SK-N-MC (cell line): ENCODE data around the gene MAP4K4.

ENCODE experiments used
- EZH2 ChIP-seq: fragments of 200-600 bp; sonication (generic); IDR thresholded peaks from one replicate; pipeline ENCODE4 v1.6.1; 2017; ENCODE audit warnings: antibody characterized with exemption
- FOXP2 ChIP-seq: optimal IDR thresholded peaks from 2 replicates; pipeline ENCODE3; 2011; ENCODE audit warnings: mild to moderate bottlenecking, moderate library complexity; ENCODE audit not compliant: insufficient read depth; ENCODE audit errors: extremely low read length, control extremely low read depth
- POLR2AphosphoS5 ChIP-seq: IDR thresholded peaks from 2 replicates; pipeline ENCODE4 v1.6.1; 2012; ENCODE audit warnings: mild to moderate bottlenecking, low read depth, low read length, borderline replicate concordance

DNA sequence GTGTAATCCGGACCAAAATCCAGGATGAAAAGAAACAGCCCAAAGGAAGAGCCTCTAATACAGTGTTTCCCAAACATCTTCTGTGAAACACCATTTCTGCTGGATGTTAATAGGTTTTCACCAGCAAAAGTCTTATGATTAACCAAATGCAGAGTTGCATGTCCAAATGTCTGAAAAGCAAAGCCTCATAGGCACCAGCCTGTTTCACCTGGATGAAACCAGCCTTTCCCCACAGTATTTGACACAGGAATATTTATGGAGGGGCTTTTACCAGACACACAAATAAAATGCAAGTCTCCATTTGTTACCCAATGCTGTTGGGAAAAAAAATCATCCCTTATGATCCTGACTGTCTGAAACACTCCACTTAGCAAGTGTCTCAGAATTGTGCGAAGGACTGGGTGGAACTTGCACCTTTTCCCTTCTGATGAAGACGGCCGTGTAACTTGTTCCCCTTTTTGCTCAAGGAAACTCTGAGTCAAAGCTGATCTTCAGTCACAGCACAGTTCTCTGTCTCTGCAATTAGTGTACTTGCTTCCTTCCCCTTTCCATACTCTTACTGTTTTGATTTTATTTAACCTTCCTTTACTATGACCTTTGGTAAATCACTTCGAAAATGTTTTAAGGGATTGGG, 223.9 kb downstream of the MAP4K4 start:
- TF ChIP-seq POLR2AphosphoS5 (no peak), EZH2 (no peak), FOXP2 (no peak)
